HFF-Myc (cell line): ENCODE data around the gene GPR37.

Source experiments
- DNase-seq: peaks from one replicate; pipeline ENCODE4 v3.0.0-alpha.2; 2011; ENCODE audit warnings: low read depth; ENCODE audit errors: extremely low read depth
- H3K4me3 ChIP-seq: replicated peaks from 2 replicates; pipeline ENCODE4 v1.5.1; 2011; ENCODE audit warnings: low read depth, mild to moderate bottlenecking, control low read depth, low read length
- TF ChIP-seq, protein P1 (sequence below): IDR thresholded peaks from 2 replicates; pipeline ENCODE4 v1.5.1; 2012; ENCODE audit warnings: mild to moderate bottlenecking, low read depth, low read length, control low read depth; ENCODE audit errors: missing control alignments

Gene GPR37

DNA sequence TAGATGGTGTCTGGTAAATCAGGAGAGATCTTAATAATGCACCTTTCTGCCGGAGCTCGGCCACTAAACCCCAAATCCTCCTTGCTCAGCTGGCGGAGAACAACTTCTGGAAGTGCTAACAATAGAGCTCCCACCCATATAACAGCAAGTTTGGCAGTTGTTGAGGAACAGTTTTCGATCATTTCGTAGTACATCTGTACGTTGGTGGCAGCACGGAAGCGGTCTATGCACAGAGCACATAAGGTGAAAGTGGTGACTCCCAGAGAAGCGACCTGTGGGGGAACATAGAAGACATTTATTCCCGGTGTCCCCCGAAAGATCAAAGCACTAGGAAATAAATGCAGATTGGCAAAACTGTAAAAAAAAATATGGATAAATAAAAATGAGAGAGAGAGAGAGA is 18.5 kb downstream of the GPR37 start:
- TF ChIP-seq, protein P1, sequence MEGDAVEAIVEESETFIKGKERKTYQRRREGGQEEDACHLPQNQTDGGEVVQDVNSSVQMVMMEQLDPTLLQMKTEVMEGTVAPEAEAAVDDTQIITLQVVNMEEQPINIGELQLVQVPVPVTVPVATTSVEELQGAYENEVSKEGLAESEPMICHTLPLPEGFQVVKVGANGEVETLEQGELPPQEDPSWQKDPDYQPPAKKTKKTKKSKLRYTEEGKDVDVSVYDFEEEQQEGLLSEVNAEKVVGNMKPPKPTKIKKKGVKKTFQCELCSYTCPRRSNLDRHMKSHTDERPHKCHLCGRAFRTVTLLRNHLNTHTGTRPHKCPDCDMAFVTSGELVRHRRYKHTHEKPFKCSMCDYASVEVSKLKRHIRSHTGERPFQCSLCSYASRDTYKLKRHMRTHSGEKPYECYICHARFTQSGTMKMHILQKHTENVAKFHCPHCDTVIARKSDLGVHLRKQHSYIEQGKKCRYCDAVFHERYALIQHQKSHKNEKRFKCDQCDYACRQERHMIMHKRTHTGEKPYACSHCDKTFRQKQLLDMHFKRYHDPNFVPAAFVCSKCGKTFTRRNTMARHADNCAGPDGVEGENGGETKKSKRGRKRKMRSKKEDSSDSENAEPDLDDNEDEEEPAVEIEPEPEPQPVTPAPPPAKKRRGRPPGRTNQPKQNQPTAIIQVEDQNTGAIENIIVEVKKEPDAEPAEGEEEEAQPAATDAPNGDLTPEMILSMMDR = no peak
- no peak overlapping the region for H3K4me3 ChIP-seq
- DNase-seq = no peak

DNA sequence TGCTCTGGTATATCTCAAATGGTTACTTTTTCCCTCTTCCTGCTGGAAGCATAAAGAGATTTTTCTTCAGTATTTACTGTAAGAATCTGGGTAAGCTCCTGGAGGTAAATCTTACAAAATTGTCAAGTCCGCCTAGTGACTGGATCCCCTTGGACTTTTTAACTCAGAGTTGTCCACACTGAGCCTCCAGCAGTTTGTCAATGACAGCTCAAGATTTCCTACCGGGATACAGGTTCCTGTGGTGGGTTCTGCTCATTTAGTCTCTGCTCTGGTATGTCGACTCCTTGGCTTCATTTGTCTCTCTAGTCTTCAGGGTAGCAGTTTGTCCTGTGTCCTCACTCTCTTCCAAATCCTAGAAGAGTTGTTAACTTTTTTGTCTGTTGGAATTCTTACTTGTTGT is 27.0 kb downstream of the GPR37 start:
- TF ChIP-seq, protein P1 = no peak
- no peak overlapping the region for H3K4me3 ChIP-seq
- DNase-seq = no peak

DNA sequence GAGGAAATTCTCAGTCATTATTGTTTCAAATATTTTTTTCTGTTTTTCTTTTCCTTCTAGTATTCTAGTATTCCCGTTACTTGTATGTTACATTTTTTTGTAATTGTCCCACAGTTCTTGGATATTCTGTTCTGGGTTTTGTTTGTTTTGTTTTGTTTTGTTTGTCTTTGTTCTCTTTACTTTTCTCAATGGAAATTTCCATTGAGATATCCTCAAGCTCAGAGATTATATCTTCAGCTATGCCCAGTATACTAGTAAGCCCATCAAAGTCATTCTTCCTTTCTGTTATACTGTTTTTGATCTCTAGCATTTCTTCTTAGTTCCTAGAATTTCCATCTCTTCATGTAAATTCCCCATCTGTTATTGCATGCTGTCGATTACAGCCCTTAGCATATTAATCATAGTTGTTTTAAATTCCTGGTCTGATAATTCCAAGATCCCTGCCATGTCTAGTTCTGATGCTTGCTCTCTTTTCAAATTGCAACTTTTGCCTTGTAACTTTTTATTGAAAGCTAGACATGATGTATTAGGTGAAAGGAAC is 27.8 kb downstream of the GPR37 start:
- TF ChIP-seq, protein P1 = no peak
- no peak for DNase-seq
- no peak overlapping the region for H3K4me3 ChIP-seq

DNA sequence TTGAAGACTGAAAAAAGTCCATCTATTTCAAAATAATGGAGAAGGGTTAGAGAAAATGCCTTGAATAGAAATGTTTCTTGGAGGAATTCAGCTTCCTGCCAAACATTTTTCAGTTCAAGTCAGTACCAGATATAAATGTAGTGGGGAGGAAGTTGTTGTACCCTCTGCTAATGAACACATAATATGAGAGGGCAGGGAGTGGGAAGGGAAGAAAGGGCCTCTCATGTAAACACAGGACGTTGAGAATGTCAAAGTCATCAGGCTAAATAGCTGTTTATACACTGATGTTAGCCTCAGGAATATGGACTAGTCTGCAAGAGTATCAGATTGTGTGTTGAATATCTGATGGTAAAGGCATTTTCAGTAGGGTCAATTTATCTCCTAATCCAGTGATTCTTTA is 37.0 kb downstream of the GPR37 start:
- DNase-seq = no peak
- TF ChIP-seq, protein P1 = no peak
- no peak overlapping the region for H3K4me3 ChIP-seq

DNA sequence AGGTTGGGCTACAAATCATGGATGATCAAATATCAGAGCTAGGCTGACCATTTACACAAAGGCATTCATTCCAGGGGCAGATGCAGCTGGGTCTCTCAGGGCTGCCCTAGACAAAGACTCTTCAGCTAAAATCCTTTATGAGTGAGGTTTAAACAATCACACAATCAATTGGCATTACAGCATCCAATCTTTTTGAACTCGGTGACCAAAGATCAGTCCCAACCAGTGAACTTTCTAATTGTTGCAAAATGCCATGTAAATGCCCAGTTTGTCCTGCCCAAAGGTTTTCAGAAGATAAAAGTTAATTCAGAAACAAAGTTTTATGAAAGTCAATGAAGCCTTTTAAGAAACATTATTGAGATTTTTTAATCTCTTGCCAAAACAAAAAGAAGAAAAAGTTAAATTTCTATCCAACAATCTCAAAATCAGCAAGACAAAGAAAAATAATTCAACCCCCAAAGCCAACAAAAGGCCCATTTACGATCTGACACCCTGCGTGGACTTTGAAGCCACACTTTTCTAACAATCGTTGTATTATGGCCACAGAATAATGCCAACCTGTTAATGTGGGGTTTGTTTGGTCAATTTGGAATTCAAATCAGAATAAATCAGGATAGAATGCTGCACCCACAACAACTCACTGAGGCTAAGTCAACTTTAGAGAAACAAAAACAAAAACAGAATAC is 40.9 kb downstream of the GPR37 start:
- no peak for DNase-seq
- H3K4me3 ChIP-seq = no peak overlapping the region
- TF ChIP-seq, protein P1 = no peak

DNA sequence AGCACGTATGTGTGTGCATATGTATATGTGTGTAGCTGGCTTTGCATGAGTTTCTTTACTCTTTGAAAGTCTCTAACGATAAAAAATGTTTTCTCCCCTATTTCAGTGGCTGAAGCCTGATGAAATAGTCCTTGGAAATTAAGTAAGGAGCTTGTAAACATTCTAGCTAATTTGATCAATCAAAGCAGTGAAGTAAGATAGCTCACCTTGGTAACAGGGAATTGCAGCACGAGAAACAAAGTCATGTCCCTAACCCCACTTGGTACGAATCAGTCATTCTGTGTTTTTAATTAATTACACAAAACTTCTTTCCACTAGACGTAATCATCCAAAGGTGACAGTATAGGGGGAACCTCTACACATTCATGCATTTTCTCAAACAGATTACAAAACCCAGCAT is 41.5 kb downstream of the GPR37 start:
- no peak overlapping the region for H3K4me3 ChIP-seq
- TF ChIP-seq, protein P1 = no peak
- DNase-seq = no peak

DNA sequence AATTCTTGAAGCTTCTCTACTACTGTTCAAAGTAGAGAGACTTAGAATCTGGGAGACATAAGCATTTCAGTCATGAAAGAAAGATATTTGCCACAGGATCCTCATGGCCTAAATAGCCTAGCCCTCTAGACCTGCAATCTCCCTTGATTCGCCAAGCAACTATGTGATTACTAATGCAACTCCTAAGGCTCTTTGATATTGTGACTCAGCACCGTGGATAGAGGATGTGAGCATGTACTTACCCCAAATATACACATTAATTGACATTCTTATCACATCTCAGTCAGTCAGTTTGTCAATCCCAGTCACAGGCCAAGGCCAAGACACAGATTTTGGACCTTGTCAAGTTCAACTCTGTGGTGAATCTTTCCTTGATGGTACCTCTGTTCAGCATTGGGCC is 42.6 kb downstream of the GPR37 start:
- H3K4me3 ChIP-seq = no peak overlapping the region
- DNase-seq = no peak
- TF ChIP-seq, protein P1 = no peak
